HG02678 (cell line): ENCODE measurements around the gene HDGF.

Source experiments
- ATAC-seq: cut with Tn5 transposase; IDR thresholded peaks from one replicate; pipeline ENCODE4 v1.9.1; 2021; ENCODE audit warnings: mild to moderate bottlenecking, moderate library complexity; ENCODE audit not compliant: unreplicated experiment

The HDGF gene

DNA sequence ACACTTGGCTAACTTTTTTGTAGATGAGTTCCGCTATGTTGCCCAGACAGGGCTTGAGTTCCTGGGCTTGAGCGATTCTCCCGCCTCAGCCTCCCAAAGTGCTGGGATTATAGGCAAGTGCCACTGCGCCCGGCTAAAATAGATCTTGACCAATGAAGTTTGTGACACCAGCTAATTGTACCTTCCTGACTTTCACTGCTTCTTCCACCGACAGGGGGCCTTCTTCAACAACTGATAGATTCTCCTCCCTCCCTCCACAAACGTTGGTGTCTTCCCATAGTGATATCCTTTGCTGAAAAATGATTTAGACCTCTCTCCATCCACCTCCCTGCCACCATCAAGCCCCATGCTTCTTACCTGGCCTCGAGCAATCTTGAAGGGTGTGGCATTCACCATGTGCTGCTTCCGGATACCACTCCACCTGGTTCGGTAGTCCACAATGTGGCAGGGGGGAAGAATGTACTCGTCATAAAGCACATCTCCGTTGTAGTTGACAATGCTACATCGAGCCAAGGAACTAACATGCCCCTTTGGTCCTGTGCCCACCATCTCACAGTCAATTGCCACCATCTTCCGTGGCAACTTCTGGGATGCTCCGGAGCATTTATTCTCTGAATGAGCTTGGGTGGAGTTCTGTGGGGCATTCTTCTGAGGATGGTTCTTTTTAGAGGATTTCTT lies 24.8 kb downstream of the HDGF start:
- ATAC-seq: no peak

DNA sequence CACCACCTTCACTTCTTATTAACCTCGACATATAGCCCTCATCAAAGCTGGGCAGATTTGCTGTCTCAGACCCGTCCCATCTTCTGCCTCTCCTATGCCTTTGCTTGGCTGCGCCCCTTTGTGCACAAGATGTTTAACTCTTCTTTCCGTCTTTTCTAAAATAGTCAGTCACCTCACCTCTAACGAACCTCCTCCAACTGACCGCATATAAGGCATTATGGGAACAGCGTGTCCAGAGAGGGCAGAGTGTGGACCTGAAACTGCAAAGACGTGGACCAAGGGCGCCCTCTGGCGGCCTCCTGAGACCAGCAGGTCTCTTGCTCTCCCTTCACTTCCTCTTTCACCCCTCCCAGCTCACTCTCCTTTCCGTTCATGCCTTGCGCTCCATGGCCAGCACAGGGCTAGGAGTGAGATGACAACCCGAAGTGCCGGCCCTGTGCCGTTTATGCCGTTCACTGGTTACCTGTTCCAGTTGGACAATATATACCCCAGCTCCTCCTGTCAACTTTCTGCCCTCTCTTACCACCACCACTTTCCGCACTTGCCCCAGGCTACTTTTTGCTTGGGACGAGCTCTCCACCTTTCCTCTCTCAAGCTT lies 25.7 kb downstream of the HDGF start:
- ATAC-seq: peak; percentile 40

- ATAC-seq: no peak
Observed at GRCh38 chr1:156721535-156721934, 29.9 kb downstream of the HDGF start.

- no peak for ATAC-seq
Observed at GRCh38 chr1:156721131-156721530, 30.3 kb downstream of the HDGF start.

GRCh38 chr1:156717351-156717750 lies 34.1 kb downstream of the HDGF start:
- no peak for ATAC-seq

GRCh38 chr1:156714830-156715229 lies 36.6 kb downstream of the HDGF start:
- no peak for ATAC-seq

- ATAC-seq: no peak
Observed at GRCh38 chr1:156712626-156713025, 38.8 kb downstream of the HDGF start.

DNA sequence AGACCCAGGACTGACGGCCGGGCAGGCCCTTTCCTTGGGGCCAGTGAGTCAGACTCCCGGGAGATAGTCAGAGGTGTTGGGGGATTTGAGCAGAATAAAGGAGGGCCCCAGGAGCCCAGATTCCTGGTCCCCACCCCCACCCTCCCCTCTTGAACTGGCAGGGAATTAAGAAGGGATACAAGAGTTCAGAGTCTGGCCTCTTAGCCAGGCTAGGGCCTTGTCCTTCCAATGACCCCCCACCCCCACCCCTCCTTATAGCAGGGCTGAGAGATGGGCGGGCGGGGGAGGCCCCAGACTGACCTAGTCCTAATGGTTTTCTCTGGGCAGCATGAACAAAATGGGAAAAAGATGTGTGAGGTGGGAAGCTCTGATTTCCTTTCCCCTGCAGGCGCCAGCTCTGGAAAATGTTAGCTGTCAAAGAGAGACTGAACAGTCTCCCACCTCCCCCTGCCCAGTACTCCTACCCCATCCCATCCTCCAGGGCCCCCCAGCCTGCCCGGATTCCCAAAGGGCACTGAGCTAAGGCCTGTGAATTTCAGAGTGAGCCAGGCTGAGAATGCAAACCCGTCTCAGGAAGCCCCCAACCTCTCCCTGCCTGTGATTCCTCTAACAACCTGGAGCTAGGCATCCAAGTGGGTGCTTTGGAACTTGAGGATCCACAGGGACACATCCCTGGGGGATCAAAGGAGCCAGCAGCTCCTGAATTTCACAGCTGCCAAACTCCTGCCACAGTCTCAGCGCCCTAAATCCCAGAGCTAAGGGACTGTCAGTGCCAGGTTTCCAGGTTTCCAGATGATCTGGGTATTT lies 40.3 kb downstream of the HDGF start:
- ATAC-seq: no peak

DNA sequence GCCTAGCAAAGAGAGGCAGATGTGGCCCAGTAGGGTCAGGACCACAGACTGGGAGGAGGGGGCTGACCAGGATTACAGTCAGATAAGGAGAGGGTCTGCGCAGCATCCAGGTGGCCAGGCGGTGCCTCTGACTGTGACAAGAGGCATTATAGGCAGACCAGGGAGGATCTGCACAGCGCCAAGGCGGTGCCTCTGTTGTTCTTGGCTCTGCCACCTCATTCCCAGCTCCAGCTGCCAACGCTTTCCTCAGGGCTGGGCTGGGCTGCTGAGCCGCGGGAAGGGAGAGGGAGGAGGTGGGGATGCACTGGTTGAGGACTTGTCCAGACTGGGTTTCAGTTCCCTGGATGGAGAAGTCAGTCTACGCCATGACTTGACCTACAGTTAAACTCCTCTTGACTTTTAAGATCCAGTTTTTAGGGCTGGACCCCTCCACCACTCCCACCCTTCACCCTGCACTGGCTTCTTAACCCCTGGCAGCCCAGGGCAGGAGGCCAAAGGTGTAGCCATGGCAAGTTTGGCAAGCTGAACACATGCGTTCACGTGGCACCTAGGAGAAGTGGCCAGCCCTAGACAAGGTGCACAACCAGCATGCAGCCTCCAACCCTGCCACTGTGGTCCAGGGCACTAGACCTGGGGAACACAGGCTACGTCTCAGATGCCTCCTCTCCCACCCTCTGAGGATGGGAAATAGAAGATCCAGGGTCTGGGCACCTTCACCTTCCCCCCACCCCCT lies 41.6 kb downstream of the HDGF start:
- ATAC-seq: no peak

DNA sequence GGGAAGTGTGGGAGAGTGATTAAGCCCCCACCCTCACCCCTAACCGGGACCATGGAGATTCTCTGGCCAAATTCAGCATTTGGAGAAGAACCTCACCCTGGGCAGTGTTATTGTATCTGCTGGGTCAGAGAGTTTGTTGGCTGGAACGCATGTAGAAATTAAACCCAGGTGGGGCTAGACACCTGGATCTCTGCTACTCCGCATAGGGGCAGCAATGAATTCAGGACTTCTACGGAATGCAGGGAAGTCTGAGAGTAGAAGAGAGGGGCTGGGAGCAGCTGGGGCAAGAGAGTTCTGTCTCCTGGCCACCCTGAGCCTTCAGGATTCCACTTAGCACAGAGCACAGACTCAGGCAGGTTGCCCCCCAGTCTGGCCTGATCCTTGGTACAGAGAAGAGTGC lies 42.4 kb downstream of the HDGF start:
- no peak for ATAC-seq

GRCh38 chr1:156708218-156708661 lies 43.2 kb downstream of the HDGF start:
- no peak for ATAC-seq

- no peak for ATAC-seq
Observed at GRCh38 chr1:156707417-156708217, 43.9 kb downstream of the HDGF start.

GRCh38 chr1:156706657-156707416 lies 44.6 kb downstream of the HDGF start:
- ATAC-seq: no peak

- ATAC-seq: no peak
Observed at GRCh38 chr1:156705918-156706656, 45.4 kb downstream of the HDGF start.

DNA sequence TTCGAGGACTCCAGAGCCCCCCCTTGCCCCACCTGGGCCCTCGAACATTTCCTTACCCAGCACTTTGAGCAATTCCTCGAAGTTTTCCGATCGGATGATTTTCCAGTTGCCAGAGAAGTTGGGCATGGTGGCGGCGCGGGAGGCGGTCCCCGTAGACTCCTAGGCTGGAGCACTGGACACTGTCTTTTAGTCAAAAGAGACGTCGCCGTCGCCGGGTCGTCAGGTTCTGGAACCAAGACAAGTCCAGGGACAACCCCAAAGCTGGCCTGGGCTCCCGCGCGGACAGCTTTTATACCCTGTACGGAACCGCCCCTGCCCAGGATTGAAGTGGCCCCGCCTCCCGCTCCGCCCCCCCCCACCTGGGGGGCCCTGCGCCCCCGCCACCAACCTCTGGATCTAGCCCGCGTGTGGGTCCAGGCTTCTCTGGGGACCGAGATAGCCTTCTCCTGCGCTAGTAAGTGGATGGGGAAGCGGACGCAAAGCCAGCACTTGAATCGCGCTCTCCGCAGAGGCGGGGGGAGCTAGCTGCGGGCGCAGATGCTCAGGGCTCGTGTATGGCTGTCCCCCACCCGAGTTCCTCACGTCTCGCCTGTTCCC lies 46.1 kb downstream of the HDGF start, which contains the start of gene CRABP2:
Gene CRABP2, minus strand, starts transcription at position 263 of the 597 bp plus-strand sequence. Its CDS starts 137 bp downstream, at position 126.
- ATAC-seq: no peak

DNA sequence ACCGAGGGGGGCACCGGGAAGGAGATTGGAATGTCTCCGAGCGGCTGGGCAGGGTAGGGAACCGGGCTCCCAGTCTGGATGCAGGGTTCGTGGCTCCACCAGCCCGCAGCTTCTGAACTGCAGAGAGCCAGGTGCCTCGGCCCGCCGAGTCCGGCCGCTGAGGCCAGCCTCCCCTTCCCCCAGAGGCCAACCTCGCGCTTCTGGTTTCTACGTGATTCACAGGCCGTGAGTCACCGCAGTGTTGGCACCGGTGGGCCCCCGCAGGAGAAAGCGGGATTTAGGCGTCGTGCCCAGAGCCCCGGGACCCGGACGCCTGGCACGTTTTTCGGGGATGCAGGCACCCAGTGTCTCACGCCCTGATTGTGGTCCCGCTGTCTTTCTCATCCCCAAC lies 46.5 kb downstream of the HDGF start:
- no peak for ATAC-seq

DNA sequence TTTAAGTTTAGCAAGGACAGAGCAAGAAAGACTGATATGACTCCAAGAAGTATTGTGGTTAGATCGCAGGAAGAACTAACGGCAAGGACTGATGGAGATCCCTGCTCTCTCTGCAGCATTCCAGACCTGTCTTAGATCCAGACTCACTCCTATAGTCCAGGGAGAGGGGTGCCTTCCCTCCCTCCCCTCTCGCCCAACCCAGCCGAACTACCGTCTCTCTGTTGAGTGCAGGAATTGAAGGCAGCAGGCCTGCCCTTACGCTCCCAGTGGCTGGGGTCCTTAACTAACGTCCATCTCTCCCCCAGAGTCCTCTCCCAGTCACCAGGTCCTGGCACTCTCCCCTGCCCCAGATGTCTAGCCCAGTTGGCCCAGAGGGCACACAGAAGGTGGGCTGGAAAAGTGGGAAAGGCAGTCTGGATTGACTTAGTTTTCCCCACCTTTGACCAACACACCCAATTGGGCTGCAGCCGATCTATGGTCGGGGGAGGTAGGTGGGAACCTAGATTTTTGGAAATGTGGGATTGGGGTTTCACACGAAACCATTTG lies 47.2 kb downstream of the HDGF start:
- no peak for ATAC-seq

DNA sequence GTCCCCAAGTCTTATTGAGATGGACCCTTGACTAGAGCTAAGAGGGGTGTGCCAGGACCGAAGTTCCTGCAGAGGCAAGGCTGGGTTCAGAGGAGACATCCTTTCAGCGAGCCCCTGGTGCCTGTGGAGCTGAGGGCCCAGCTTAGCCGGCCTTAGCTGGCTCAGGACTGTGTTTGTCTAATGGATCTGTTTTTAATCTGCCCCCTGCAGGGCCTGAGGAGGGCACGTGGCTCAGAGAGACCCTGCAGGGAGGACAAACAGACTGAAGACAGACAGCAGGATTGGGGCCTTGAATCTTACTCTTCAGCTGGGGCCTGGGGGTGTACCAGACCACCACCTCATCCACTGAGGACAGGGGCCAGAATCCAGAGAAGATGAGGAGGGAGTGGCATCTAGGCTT lies 47.7 kb downstream of the HDGF start:
- ATAC-seq: no peak
